ENCODE results near the gene SORCS1. TPM values are rescaled to one million over a fixed set of nuclear protein-coding genes. Genes with fewer than 3 reads are reported as not detected.

Gene SORCS1
- polyA plus RNA-seq, 1 of the 3 experiments (the other 2 are of a cell fraction), result 0.66 TPM

- TF ChIP-seq REST (IDR thresholded peaks at IDR 0.05; ENCODE audit: low read depth, low read length) (no peak), NRF1 (IDR thresholded peaks at IDR 0.05; ENCODE audit: low read depth, low read length) (no peak), FOXJ3 (CRISPR knock-in tag; IDR thresholded peaks at IDR 0.05) (no peak), JUND (IDR thresholded peaks at IDR 0.05) (no peak), TCF12 (IDR thresholded peaks at IDR 0.05) (no peak), PBX3 (IDR thresholded peaks at IDR 0.05) (no peak), POLR2AphosphoS5 (IDR thresholded peaks at IDR 0.05; ENCODE audit: low read depth, low read length) (no peak), EP300 (IDR thresholded peaks at IDR 0.05; ENCODE audit: borderline replicate concordance in 1 of 2, low read depth in 1 of 2, low read length in 1 of 2) (no peak), IRF3 (IDR thresholded peaks at IDR 0.05; ENCODE audit: low read depth, low read length) (no peak)
Observed at GRCh38 chr10:106764360-106764759, 400.1 kb downstream of the SORCS1 start (continued).

GRCh38 chr10:106761906-106762305 is 402.6 kb downstream of the SORCS1 start:
- Histone ChIP-seq H3K27ac (ENCODE audit: low read depth in 2 of 2, low read length in 1 of 2) (no peak overlapping the region; a peak in 1 of 4 replicates), H3K79me2 (ENCODE audit: insufficient read depth) (no peaks in the 10 kb centered on the region), H3K9me2 (no peaks in the 10 kb centered on the region), H4K20me1 (ENCODE audit: insufficient read depth) (no peaks in the 10 kb centered on the region), H3K27me3 (ENCODE audit: insufficient read depth) (no peaks in the 10 kb centered on the region), H3K9ac (no peak overlapping the region), H3K4me1 (ENCODE audit: control insufficient read depth in 1 of 2, insufficient read depth in 2 of 2, low read depth in 1 of 2, low read length in 1 of 2) (peaks cover 0 to 9% of the 10 kb centered on the region in 2 experiments; a peak in 1 of 4 replicates), H3K4me2 (no peak overlapping the region), H3K36me3 (replicated peaks in 1 of 2; ENCODE audit: control insufficient read depth in 1 of 2, insufficient read depth in 2 of 2, low read length in 1 of 2) (no peaks in the 10 kb centered on the region), H3K9me3 (no peaks in the 10 kb centered on the region), H3F3A (replicated peaks; ENCODE audit: insufficient read depth) (no peaks in the 10 kb centered on the region), H3K4me3 (ENCODE audit: low read depth in 2 of 2, low read length in 1 of 2) (no peak overlapping the region), H2AFZ (ENCODE audit: low read depth) (no peak overlapping the region)
- DNase-seq, result no peak
- TF ChIP-seq MEF2A (IDR thresholded peaks at IDR 0.05; ENCODE audit: borderline replicate concordance, low read depth) (no peak), EP300 (IDR thresholded peaks at IDR 0.05; ENCODE audit: borderline replicate concordance in 1 of 2, low read depth in 1 of 2, low read length in 1 of 2) (peak in 1 of 2 experiments; percentile 14; a peak in 1 of 4 replicates), ZBTB33 (IDR thresholded peaks at IDR 0.05; ENCODE audit: borderline replicate concordance, low read depth) (no peak), ELF1 (IDR thresholded peaks at IDR 0.05) (no peak)
- CTCF ChIA-PET, result interaction anchor here (0.6 to 1.1 kb wide), 3 partner anchors 56 to 325 kb away, joined by 3 to 4 read pairs (median 3); no protein-coding TSS in a partner anchor
- WGBS (ENCODE audit: low lambda C conversion rate), result 34% methylated on average over 4 of the region's 4 CpGs
- POLR2A ChIA-PET, result no interaction called here
